Liver (tissue), 9 donors: Measurements from ENCODE around the gene EMILIN3. TPM values are rescaled to one million over a fixed set of nuclear protein-coding genes. Genes with fewer than 3 reads are reported as not detected.

ENCODE experiments used
- DNase-seq: peaks from one replicate; pipeline ENCODE4 v3.0.0-alpha.2; 2017; ENCODE audit warnings: low spot score
- H3K27ac ChIP-seq, 2 donors: one replicate each; pipeline ENCODE4 v1.7.0; 2013; ENCODE audit warnings: inconsistent platforms in 2 of 2, low read length in 2 of 2, control low read depth in 1 of 2, low read depth in 1 of 2, mild to moderate bottlenecking in 1 of 2
- H3K27me3 ChIP-seq, 4 donors: one replicate each; pipeline versions ENCODE4 v1.6.1 to v1.7.0; 2013; ENCODE audit warnings: low read length in 3 of 4, inconsistent platforms in 1 of 4, mild to moderate bottlenecking in 1 of 4, moderate library complexity in 1 of 4; ENCODE audit not compliant: control insufficient read depth in 4 of 4, insufficient read depth in 4 of 4
- H3K36me3 ChIP-seq, 4 donors: one replicate each; pipeline versions ENCODE4 v1.6.1 to v1.7.0; 2013; ENCODE audit warnings: low read length in 3 of 4, mild to moderate bottlenecking in 3 of 4, low read depth in 1 of 4, moderate library complexity in 1 of 4; ENCODE audit not compliant: control insufficient read depth in 4 of 4, insufficient read depth in 3 of 4
- H3K4me1 ChIP-seq, 4 donors: one replicate each; pipeline versions ENCODE4 v1.6.1 to v1.7.0; 2013; ENCODE audit warnings: low read length in 3 of 4, mild to moderate bottlenecking in 3 of 4, moderate library complexity in 1 of 4; ENCODE audit not compliant: control insufficient read depth in 4 of 4, insufficient read depth in 4 of 4
- H3K4me3 ChIP-seq, 3 donors: one replicate each; pipeline versions ENCODE4 v1.6.1 to v1.7.0; 2013; ENCODE audit warnings: low read length in 3 of 3, control low read depth in 1 of 3, low read depth in 1 of 3, mild to moderate bottlenecking in 1 of 3
- H3K9ac ChIP-seq, 2 donors: one replicate each; pipeline ENCODE4 v1.7.0; 2013; ENCODE audit warnings: low read length in 2 of 2, mild to moderate bottlenecking in 2 of 2, moderate library complexity in 2 of 2, control low read depth in 1 of 2, low read depth in 1 of 2
- H3K9me3 ChIP-seq, 4 donors: one replicate each; pipeline versions ENCODE4 v1.6.1 to v1.7.0; 2013; ENCODE audit warnings: low read length in 3 of 4; ENCODE audit not compliant: control insufficient read depth in 4 of 4
- EGR1 ChIP-seq, 2 donors: IDR thresholded peaks; 2 replicates each; pipeline ENCODE4 v1.6.1; 2016 to 2018; ENCODE audit warnings: antibody characterized with exemption in 2 of 2, low read depth in 2 of 2
- FOXA1 ChIP-seq: IDR thresholded peaks from 2 replicates; pipeline ENCODE4 v1.6.1; 2016; ENCODE audit warnings: antibody characterized with exemption
- FOXA2 ChIP-seq: IDR thresholded peaks from 2 replicates; pipeline ENCODE4 v1.6.1; 2016; ENCODE audit warnings: antibody characterized with exemption
- GABPA ChIP-seq, 2 donors: IDR thresholded peaks in 1 of 2; conservative IDR thresholded peaks in 1 of 2; 2 replicates each; pipeline ENCODE4 v1.6.1; 2016; ENCODE audit warnings: antibody characterized with exemption in 2 of 2, mild to moderate bottlenecking in 1 of 2, moderate library complexity in 1 of 2
- HNF4A ChIP-seq, 2 donors: conservative IDR thresholded peaks; 2 replicates each; pipeline ENCODE4 v1.6.1; 2016; ENCODE audit warnings: antibody characterized with exemption in 2 of 2, mild to moderate bottlenecking in 2 of 2
- HNF4G ChIP-seq: IDR thresholded peaks from 2 replicates; pipeline ENCODE4 v1.6.1; 2016; ENCODE audit warnings: antibody characterized with exemption
- JUND ChIP-seq, 2 donors: IDR thresholded peaks; 2 replicates each; pipeline ENCODE4 v1.6.1; 2016; ENCODE audit warnings: antibody characterized with exemption in 2 of 2
- MAX ChIP-seq: IDR thresholded peaks from 2 replicates; pipeline ENCODE4 v1.6.1; 2016; ENCODE audit warnings: antibody characterized with exemption
- NR2F2 ChIP-seq: IDR thresholded peaks from 2 replicates; pipeline ENCODE4 v1.6.1; 2016; ENCODE audit warnings: antibody characterized with exemption
- RAD21 ChIP-seq, 2 donors: IDR thresholded peaks; 2 replicates each; pipeline ENCODE4 v1.6.1; 2016; ENCODE audit warnings: antibody characterized with exemption in 2 of 2, mild to moderate bottlenecking in 2 of 2
- RXRA ChIP-seq, 2 donors: IDR thresholded peaks; 2 replicates each; pipeline ENCODE4 v1.6.1; 2017 to 2018; ENCODE audit warnings: antibody characterized with exemption in 2 of 2, mild to moderate bottlenecking in 1 of 2
- SP1 ChIP-seq: IDR thresholded peaks from 2 replicates; pipeline ENCODE4 v1.6.1; 2018; ENCODE audit warnings: antibody characterized with exemption, mild to moderate bottlenecking
- TAF1 ChIP-seq: conservative IDR thresholded peaks from 2 replicates; pipeline ENCODE4 v1.6.1; 2016; ENCODE audit warnings: antibody characterized with exemption, mild to moderate bottlenecking
- YY1 ChIP-seq: IDR thresholded peaks from 2 replicates; pipeline ENCODE4 v1.6.1; 2016; ENCODE audit warnings: antibody characterized with exemption, mild to moderate bottlenecking
- WGBS: extraction: QIAGEN DNeasy Blood & Tissue Kit; methylation state at CpG from one replicate; pipeline ENCODE4 v1.1.7; 2013; 5-methylcytosine and 5-hydroxymethylcytosine counted together
- polyA plus RNA-seq, 2 donors: library from polyadenylated mRNA; stranded (reverse) in 1 of 2; unstranded in 1 of 2; fragments of 200-250 nt in 1 of 2; fragments of >200 nt in 1 of 2; fragmentation: Nextera tagmentation in 1 of 2; extraction: Ambion mirVana in 1 of 2; gene quantifications; one replicate each; pipeline versions ENCODE4 v1.2.1 to v1.2.3, GENCODE V29; 2013 to 2015
- total RNA-seq, 2 donors: library from RNA; depleted of rRNA; stranded (reverse); fragments of >200 nt; gene quantifications; one replicate each; pipeline ENCODE4 v1.2.3, GENCODE V29; 2014
- TF ChIP-seq, protein P1 (sequence below): IDR thresholded peaks from 2 replicates; pipeline ENCODE4 v1.6.1; 2016; ENCODE audit warnings: antibody characterized with exemption
- TF ChIP-seq, protein P2 (sequence below): fragments of 150-350 bp; IDR thresholded peaks from 2 replicates; pipeline ENCODE4 v1.5.1; 2017; ENCODE audit warnings: improper control_type of control experiment, low read depth, low read length; ENCODE audit not compliant: missing input control
- TF ChIP-seq, protein P3 (sequence below): IDR thresholded peaks from 2 replicates; pipeline ENCODE4 v1.6.1; 2016; ENCODE audit warnings: antibody characterized with exemption, mild to moderate bottlenecking
- TF ChIP-seq, protein P4 (sequence below): IDR thresholded peaks from 2 replicates; pipeline ENCODE4 v1.6.1; 2016; ENCODE audit warnings: antibody characterized with exemption
- donor health status: healthy.
- donor health status: healthy.
- donor health status: healthy.
- donor health status: healthy.
- donor health status: healthy.

Gene EMILIN3
- total and polyA plus RNA-seq, 4 donors, result 0.05 to 0.79 (median 0.17) TPM; not detected in 1

DNA sequence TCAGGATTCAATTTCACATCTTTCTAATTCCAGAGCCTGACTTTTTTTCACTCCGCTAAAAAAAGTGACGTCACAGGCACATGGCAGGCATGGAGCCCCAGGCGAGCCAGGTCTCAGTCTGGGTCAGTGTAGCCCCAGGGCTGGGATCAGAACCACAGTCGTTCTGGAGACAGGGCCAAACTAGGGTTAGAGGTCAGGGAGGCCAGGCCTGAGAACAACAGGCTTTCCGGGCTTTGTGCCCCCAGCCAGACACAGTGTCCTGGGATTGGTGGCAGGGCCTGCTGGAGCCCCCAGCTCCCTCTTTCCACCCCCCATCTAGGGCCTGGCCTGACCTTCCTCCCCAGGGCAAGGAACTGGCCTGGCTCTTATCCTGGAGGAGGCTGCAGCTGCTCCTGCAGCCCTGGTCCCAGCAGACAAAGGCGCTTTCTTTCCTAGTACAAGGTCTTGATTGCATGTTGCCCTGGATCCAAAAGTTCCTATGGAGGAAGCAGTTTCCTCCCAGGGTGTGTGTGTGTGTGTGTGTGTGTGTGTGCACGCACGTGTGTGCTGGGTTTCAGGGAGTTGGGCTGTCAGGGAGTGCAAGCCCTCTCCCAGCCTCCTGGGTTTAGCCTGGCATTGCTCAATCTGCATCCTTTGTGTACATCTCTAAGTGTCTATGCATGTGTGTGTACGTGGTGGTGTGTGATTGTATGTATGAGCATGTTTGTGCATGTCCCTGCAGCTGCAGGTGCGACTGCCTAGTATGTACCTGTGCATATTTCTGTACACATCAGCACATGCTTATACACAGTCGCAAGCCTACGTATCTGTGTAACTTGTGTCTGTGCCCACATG lies 26.5 kb upstream of the EMILIN3 start (continued):
- TF ChIP-seq, protein P1, sequence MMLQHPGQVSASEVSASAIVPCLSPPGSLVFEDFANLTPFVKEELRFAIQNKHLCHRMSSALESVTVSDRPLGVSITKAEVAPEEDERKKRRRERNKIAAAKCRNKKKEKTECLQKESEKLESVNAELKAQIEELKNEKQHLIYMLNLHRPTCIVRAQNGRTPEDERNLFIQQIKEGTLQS, result no peak
- TF ChIP-seq GABPA (IDR thresholded peaks at IDR 0.05 in 1 of 2, conservative IDR thresholded peaks at IDR 0.05 in 1 of 2), result no peak

- 94% methylated on average over 1 of the region's 1 CpG for WGBS
- Histone ChIP-seq H3K27ac (no peak overlapping the region), H3K4me1 (peaks cover 0 to 15% (median 4%) of the 10 kb centered on the region in 4 donors), H3K9ac (no peak overlapping the region), H3K9me3 (no peaks in the 10 kb centered on the region), H3K27me3 (no peaks in the 10 kb centered on the region), H3K36me3 (no peaks in the 10 kb centered on the region), H3K4me3 (no peak overlapping the region)
- no peak for DNase-seq
- TF ChIP-seq FOXA2, result no peak
- no peak for TF ChIP-seq HNF4A (conservative IDR thresholded peaks at IDR 0.05)
- no peak for TF ChIP-seq EGR1 (IDR thresholded peaks at IDR 0.05; ENCODE audit: low read depth in 2 of 2)
- TF ChIP-seq GABPA (IDR thresholded peaks at IDR 0.05 in 1 of 2, conservative IDR thresholded peaks at IDR 0.05 in 1 of 2), result no peak
- TF ChIP-seq HNF4G, result no peak
- TF ChIP-seq JUND (IDR thresholded peaks at IDR 0.05), result no peak
- TF ChIP-seq, protein P2, sequence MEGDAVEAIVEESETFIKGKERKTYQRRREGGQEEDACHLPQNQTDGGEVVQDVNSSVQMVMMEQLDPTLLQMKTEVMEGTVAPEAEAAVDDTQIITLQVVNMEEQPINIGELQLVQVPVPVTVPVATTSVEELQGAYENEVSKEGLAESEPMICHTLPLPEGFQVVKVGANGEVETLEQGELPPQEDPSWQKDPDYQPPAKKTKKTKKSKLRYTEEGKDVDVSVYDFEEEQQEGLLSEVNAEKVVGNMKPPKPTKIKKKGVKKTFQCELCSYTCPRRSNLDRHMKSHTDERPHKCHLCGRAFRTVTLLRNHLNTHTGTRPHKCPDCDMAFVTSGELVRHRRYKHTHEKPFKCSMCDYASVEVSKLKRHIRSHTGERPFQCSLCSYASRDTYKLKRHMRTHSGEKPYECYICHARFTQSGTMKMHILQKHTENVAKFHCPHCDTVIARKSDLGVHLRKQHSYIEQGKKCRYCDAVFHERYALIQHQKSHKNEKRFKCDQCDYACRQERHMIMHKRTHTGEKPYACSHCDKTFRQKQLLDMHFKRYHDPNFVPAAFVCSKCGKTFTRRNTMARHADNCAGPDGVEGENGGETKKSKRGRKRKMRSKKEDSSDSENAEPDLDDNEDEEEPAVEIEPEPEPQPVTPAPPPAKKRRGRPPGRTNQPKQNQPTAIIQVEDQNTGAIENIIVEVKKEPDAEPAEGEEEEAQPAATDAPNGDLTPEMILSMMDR, result no peak
- TF ChIP-seq, protein P3, sequence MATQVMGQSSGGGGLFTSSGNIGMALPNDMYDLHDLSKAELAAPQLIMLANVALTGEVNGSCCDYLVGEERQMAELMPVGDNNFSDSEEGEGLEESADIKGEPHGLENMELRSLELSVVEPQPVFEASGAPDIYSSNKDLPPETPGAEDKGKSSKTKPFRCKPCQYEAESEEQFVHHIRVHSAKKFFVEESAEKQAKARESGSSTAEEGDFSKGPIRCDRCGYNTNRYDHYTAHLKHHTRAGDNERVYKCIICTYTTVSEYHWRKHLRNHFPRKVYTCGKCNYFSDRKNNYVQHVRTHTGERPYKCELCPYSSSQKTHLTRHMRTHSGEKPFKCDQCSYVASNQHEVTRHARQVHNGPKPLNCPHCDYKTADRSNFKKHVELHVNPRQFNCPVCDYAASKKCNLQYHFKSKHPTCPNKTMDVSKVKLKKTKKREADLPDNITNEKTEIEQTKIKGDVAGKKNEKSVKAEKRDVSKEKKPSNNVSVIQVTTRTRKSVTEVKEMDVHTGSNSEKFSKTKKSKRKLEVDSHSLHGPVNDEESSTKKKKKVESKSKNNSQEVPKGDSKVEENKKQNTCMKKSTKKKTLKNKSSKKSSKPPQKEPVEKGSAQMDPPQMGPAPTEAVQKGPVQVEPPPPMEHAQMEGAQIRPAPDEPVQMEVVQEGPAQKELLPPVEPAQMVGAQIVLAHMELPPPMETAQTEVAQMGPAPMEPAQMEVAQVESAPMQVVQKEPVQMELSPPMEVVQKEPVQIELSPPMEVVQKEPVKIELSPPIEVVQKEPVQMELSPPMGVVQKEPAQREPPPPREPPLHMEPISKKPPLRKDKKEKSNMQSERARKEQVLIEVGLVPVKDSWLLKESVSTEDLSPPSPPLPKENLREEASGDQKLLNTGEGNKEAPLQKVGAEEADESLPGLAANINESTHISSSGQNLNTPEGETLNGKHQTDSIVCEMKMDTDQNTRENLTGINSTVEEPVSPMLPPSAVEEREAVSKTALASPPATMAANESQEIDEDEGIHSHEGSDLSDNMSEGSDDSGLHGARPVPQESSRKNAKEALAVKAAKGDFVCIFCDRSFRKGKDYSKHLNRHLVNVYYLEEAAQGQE, result no peak
- TF ChIP-seq FOXA1, result no peak
- TF ChIP-seq, protein P1, result no peak
- no peak for TF ChIP-seq NR2F2
- TF ChIP-seq TAF1, result no peak
- TF ChIP-seq, protein P4, sequence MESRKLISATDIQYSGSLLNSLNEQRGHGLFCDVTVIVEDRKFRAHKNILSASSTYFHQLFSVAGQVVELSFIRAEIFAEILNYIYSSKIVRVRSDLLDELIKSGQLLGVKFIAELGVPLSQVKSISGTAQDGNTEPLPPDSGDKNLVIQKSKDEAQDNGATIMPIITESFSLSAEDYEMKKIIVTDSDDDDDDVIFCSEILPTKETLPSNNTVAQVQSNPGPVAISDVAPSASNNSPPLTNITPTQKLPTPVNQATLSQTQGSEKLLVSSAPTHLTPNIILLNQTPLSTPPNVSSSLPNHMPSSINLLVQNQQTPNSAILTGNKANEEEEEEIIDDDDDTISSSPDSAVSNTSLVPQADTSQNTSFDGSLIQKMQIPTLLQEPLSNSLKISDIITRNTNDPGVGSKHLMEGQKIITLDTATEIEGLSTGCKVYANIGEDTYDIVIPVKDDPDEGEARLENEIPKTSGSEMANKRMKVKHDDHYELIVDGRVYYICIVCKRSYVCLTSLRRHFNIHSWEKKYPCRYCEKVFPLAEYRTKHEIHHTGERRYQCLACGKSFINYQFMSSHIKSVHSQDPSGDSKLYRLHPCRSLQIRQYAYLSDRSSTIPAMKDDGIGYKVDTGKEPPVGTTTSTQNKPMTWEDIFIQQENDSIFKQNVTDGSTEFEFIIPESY, result no peak
- no peak for TF ChIP-seq MAX
- TF ChIP-seq RAD21 (IDR thresholded peaks at IDR 0.05), result no peak
- no peak for TF ChIP-seq RXRA (IDR thresholded peaks at IDR 0.05)
- TF ChIP-seq SP1, result no peak
- no peak for TF ChIP-seq YY1
Measured at GRCh38 chr20:41392295-41392694, 25.7 kb upstream of the EMILIN3 start.
